Activated effector memory CD4-positive, alpha-beta T cell treated with Interleukin-2 at 50 U/mL for 16 hours (primary cell): ENCODE results near the gene PRRT1B.
"Not testable (repeated sequence)": the region's sequence is repeated elsewhere in the genome, so short reads cannot be mapped to it uniquely, and the experiment has no call there.

Source experiments
- DNase-seq: peaks from one replicate; pipeline ENCODE4 v3.0.0-alpha.2; 2020

PRRT1B gene

DNA sequence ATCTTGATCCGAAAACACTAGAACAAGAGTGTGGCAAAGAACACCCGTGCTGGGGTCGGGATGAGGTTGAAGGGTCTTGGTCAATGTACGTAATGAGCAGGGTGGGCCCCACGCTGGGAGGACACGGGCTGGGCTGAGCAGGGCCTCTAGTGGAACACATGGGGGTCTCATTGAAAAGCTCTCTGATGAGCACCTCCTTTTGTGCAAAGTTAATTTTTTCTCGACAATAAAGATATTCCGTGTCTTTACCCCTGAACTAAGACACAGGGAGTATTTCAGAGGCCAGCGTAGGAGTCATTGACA, 22.3 kb upstream of the PRRT1B start:
- DNase-seq, result no peak

DNA sequence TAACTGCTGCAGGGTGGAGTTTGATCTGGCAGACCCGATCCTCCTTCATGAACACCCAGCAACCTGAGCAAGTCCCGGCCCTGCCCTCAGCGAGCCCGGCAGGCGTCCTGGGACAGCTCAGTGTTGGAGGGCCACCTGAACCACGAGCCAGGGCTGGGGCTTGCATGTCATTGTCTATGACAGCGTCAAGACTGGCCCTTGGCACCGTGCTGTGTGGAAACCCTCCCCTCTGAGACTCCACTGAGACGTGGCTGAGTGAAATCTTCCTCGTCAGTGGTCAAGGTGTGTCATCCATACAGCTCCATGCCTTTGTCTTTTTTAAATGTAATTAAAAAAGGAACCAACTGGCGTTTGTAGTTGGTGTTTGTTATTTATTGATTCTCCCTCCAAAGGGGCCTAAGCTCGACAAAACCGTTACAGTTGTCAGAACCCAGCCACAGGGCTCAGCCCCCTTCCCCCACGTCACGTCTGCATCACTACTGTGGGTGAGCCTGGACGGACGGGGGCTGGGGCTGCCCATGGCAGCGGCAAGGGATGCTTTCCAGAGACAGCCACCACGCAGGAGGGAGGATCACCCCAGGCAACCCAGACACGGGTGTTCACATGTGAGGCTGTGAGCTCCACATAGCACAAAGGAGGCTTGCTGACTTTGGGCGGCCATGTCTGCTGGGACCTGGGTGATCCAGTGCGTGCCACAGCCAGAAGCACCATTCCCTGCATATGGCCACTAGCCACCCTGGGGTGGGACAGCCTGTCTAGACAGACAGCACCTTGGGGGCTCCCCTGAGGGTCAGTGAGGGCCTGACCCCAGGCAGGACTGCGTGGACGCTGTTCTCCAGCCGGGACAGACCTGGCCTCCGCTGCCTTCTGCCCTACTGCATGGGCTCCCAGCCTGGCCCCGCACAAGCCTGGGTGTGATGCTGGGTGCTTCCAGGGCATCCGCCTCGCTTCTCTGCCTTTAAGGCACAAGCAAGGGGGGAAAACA, 21.6 kb upstream of the PRRT1B start:
- no peak for DNase-seq

DNA sequence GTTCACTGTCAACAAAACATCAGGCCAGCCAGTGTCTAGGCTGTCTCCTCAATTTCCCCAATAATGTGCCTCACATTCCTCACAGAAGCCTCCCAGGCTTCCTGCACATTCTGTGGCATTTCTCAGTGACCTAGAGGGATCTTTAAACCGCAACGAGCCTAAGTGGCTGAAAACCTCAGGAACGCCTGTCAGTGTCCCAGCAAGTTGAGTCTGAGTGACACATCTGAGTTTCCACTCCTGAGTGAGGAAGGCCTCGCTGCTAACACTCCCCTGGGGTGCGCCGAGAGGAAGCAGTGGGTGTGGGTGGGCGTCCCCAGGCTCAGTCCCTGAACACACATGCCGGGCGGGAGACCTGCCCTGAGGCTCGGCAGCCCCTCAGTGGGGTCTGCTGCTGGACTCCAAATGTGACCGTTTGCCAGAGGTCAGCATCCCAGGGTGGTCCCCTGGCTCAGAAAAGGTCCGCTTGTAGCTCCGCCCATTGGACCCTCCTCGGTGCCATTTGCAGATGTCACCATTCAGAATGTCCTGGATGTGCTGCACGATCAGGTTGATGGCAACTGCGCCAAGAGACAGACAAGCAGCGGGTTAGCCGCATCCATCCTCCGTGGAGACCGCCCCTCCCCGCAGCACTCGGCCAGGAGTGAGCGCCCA, 20.5 kb upstream of the PRRT1B start:
- no peak for DNase-seq

DNA sequence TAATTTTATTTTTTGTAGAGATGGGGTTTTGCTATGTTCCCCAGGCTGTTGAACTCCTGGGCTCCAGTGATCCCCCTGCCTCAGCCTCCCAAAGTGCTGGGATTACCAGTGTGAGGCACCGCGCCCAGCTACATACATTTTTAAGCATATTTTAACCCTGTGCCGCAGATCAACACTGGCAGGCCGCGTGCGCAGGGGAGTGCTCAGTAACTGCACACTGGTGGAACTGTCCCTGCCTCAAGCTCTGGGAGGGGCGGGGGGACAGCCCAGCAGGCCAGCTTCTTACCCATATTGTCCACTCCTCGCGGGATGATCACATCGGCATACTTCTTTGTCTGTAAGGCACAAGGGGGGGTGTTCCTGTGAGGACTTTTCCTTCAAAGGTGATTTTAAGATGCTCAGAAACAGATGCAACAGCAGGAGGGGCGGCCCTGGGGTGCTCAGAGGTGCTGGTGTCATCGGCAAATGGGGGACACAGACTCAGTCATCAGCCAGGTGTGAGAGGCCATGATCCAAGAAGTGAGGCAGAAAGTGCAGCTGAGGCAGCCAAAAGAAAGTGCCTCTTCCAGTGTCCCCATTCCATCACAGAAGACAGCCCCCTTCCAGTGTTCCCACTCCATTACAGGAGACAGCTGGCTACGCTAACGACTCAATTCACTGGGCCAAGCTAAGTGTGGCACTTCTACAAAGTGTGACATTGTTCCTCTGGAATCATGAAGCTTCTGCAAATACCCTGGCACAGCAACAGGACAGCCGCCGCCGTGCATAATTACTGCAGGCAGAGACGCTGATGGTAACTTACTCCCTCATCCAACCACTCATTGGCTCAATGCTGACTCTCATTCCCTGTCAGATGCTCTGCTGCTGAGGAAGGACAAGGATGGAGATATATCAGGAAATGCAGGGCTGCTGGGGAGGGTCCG, 19.4 kb upstream of the PRRT1B start:
- no peak for DNase-seq

DNA sequence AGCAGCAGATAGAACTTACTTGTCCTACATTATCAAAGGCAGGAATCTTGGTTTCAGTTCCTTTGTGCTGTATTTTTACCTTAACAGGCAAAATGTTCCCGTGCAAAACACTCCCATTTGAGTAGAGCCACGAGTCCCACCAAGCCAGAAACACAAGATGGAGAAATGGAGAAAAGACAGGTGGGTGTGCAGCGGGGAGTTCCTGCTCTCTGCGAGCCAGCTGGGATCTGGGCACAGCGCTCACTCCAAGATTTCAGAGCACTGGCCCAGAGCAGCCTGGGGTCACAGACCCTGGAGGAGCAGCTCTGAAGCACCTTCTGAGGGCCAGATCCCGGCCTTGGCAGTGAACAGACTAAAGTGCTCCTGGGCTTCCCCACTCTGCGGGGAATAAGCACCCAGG, 17.1 kb upstream of the PRRT1B start:
- no peak for DNase-seq

DNA sequence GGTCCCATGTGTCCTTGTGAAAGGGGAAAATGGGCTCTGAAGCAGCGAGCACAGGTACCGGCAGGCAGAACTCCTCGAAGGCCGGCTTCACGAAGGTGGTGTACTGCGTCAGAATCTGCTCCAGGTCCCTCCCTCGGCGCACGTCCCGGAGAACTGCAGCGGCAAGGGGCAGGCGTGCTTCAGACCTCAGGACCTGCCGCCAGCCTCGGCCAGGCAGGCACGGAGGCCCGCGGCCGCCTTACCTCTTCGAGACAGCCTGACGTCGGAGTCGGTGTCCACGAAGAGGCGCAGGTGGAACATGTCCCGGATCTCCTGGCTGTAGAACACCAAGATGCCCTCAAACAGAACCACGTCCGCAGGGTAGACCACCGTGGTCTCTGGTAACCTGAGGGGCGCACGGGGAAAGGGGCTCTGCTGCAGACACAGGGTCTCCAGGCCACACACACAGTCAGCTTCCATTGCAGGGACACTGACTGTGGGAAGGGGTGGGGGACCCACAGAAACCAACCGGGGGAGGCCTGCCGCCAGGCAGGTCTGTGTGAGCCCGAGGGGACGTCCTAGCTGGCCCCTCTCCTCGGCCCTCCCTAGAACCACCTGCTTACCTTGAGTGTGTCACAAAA, 16.3 kb upstream of the PRRT1B start:
- no peak for DNase-seq

DNA sequence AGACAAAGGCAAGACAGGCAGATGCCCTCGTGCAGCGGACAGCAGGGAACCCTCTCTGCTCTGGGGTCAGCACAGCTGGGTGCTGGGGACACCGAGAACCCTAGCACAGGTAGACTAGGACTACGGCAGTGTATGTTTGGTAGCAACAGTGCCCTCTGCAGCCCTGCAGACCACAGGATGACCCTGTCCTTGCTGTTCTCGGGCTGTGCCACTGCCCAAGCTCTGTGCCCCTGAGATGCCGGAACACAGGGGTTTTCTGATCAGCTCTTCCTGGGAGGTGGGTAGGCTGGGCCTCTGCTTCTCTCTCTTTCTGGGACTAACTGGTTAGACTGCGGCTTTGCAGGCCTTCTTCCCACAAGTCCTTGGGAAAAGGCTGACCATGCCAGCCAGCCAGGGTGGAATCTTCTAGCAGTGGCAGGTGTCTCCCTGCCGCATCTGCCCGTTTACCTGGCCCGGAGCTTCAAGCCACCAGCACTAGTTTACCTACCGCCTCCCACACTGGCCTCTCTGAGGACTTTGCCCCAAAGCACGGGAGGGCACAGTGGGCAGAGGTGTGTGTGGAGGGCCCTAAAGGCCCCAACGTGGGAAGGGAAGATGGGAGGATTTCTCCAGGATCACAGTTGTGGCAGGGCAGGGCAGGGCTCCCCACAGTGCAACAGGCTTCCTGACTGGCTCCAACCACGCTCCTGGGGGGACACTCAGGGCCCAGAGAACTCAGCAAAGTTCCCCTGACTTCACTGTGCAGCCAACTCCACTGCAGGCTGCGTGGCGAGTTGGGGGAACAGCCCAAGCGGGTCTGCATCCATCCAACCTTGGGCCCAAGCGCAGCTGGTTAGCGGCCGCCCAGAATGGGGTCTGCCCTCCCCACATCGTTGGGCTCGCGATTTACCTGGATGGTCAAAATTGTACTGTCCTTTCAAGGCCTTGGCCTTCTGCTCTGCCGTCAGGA, 15.5 kb upstream of the PRRT1B start:
- DNase-seq, result no peak

DNA sequence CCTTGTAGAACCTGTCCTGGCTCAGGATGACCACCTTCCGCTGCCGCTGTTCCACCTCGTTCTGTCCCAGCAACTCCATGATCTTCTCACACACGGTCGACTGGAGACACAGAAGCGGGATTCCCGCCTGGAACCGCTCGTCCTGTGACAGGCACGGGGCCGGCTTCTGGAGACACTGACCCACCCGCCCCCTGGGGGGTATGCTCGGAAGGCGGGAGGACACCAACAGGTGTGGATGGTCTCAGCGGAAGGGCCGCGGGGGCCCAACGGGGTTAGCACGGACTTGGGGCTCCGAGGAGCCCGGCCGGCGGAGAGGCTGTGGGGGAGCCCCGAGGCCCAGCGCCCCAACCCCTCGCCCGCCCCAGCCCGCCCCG, 14.8 kb upstream of the PRRT1B start:
- no peak for DNase-seq

DNA sequence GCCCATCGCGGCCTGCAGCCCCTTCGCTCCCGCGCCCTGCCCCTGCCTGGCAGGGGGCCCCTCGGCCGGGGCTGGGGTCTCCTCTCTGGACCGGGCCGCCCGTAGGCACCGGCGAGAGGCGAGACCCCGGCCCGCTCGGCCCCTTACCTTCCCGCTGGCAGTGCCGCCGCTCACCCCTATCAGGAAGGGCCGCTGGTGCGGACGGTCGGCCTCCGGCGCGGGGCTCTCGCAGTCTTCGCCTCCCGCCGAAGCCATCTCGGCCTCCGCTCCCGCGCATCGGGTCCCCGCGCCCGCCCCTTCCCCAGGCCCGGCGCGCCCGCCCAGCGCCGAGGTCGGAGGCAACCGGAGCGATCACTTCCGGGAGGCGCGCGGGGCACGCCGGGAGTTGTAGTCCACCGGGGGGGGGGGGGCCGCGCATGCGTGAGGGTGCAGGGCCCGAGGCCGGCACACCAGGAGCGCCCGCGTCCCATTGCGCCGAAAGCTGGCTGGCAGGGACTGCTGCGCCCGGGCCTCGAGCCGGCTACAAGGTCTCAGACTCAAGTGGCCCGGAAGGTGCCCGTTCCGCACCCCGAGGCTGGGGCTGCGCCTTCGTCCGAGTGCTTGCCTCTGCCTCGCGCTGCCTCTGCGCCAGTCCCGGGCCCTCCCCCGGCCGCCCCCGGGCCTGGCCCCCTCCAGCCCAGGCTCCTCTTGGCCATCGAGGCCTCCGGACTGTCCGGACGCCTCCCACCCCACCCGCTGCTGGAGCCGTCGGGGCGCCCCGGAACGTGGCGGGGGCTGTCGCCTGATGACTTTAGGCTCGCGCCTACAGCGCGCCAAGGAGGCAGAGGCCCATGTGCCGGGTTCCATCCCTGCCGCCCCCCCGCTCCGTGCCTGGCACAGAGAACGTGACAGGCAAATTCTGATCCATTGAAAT, 14.1 kb upstream of the PRRT1B start, which contains the start of gene UCK1:
UCK1 (minus strand) TSS at position 344 of the 913 bp plus-strand sequence; CDS start at position 255, 89 bp downstream.
- peak; percentile 66 for DNase-seq

DNA sequence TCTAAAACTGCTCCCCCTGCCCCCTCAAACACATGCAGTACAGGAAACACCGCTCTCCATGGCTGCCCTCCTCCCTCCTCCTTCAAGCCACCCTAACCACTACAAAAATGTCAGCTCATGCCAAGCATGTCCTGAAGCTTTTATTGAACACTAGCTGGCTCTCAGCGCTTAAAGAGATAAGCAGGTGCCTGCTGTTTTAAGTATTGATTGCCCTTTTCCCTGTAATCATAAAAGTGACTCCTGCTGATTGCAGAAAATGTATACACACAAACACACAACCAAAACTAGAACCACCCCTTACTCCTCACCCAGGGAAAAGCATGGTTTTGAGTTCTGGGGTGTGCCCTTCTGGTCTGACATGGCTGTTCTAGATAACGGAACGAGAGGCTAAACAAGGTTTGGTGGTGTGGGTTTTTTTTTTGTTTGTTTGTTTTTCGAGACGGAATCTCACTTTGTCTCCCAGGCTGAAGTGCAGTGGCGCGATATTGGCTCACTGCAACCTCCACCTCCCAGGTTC, 10.5 kb upstream of the PRRT1B start:
- no peak for DNase-seq

DNA sequence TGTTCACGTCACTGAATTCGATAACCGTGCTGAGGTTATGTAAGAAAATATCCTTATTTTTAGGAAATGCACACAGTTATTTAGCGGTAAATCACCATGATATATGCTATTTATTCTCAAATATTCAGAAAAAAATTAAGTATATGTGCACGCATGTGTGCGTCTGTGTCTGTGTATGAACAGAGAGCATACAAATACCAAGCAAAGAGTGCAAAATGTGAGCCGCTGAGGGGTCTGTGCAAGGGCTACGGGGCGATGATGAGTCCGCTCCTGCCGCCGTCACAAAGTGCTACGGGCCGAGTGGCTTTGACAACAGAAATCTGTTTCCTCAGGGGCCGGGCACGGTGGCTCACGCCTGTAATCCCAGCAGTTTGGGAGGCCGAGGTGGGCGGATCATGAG, 7.4 kb upstream of the PRRT1B start:
- DNase-seq, result no peak

DNA sequence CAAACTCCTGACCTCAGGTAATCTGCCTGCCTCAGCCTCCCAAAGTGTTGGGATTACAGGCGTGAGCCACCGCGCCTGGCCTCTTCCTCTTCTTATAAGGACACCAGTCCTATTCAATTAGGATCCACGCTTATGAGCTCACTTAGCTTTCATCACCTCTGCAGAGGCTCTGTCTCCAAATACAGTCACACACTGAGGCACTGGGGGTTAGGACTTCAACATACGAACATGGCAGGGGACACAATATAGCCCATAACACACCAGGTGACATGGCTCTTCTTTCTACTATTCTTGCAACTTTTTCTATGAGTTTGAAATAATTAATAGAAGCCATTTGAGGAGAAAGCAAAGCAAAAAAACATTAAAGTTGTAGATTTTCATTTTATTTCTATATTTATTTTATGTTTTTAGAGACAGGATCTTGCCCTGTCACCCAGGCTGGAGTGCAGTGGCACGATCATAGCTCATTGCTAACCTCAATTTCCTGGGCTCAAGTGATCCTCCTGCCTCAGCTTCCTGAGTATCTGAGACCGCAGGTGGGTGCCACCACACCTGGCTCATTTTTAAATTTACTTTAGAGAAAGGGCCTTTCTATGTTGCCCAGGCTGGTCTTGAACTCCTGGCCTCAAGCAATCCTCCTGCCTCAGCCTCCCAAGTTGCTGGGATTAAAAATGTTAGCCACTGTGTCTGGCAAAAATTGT, 6.0 kb upstream of the PRRT1B start:
- DNase-seq, result peak; percentile 31

DNA sequence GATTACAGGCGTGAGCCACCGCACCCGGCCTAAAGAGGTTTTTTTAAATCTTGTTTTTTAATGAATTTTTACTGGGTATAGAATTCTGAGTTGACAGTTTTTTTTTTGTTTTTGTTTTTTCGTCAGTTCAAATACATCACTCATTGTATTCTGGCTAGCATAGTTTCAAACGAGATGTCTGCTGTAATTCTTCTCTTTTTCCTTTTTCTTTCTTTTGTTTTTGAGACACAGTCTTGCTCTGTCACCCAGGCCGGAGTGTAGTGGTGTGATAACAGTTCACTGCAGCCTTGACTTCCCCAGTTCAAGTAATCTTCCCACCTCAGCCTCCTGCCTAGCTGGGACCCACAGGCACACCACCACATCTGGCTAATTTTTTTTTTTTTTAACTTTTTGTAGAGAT, 2.2 kb upstream of the PRRT1B start:
- no peak for DNase-seq

DNA sequence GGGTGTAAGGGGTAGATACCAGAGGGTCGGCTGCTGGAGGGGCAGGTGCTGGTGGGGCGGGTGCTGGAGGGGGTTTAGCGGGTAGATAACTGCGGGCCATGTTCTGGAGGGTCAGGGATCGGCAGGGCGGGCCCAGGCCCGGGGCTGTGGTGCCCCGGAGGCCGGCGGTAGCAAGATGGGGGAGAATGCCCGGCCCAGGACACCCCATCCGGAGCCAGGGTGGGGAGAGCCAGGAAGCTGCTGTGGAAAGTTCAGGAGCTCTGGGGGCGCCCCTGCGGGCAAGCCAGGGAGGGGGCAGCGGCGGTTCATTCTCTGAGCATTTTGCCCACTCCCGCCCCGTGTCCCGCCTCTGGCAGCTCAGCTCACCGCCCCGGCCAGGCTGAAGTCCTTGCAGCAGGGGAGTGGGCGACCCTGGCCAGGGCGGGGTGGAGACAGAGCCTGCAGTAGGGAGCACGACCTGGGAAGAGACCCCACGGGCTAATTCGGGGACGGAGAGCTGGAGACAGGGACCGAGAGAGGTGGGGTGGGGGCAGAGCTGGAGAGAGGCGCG, 538 bp downstream of the PRRT1B start:
- DNase-seq, result no peak

DNA sequence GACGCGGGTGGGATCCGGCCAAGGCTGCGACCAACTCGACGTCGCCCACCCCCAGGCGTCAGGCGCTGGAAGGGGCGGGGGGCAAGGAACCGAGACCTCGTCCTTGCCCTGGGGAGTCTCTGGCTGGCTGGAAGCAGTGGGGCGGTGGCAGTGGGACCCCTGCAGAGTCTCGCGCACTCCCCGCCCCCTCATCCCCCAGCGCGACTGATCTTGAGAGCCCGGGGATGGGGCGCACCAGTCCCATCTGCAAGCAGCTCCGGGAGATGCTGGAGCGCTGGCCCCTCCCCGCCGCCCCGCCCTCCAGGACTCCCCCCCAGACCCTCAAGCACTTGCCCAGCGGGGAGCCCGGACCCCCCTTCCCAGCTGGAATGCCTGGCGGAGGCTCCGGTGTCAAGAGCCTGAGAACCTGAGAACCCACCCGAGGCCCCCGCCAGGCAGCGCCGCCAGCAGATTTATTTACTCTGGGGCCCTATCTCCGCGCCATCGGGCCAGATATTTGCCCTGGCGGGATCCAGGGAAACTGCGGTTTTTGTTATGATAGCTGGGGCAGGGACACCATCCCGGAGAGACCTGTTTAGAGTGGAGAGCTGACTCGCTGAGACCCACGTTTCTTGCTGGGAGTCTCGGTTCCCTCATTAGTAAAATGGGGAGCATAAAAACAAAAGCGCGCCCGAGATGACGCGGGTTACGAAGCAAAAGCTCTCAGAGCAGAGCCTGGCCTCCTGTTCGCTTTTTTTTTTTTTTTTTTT, 1.2 kb downstream of the PRRT1B start:
- no peak for DNase-seq

DNA sequence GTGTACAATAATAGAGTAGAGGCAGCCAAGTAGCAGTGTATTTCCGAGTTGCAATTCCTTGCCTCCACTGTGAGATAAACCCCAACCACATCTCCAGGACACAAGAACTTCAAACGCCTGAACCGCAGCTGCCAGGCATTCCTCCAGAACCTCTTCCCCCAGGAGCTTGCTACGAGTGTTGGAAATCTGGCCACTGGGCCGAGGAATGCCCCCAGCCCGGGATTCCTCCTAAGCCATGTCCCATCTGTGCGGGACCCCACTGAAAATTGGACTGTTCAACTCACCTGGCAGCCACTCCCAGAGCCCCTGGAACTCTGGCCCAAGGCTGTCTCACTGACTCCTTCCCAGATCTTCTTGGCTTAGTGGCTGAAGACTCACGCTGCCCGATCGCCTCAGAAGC, 3.9 kb downstream of the PRRT1B start:
- DNase-seq, result not testable (repeated sequence)

DNA sequence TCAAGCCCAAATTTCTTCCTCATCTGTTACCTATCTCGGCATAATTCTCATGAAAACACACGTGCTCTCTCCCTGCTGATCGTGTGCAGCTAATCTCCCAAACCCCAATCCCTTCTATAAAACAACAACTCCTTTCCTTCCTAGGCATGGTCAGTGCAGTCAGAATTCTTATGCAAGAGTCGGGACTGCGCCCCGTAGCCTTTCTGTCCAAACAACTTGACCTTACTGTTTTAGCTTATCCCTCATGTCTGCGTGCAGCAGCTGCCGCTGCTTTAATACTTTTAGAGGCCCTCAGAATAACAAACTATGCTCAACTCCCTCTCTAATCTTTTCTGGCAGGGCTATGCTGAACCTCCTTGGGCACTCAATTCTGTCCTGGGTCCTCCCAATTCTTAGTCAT, 5.1 kb downstream of the PRRT1B start:
- DNase-seq, result not testable (repeated sequence)

DNA sequence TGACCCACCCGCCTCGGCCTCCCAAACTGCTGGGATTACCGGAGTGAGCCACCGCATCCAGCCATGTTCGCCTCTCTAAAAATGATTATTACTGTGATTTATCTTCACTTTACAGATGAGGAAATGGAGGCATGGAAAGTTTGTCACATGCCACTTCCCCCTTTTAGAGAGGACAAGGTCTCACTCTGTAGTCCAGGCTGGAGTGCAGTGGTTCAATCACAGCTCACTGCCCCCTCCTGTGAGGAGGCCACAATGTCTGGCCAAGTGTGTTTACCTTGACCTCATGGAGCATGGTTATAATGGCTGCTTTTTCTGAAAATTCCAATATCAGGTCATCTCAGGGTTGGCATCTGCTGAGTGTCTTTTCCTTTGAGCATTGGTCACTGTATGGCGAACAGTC, 6.7 kb downstream of the PRRT1B start:
- DNase-seq, result no peak
